ENCODE results near the gene YPEL1.
"Not testable (repeated sequence)": the region's sequence is repeated elsewhere in the genome, so short reads cannot be mapped to it uniquely, and the experiment has no call there.

The YPEL1 gene

GRCh38 chr22:21753374-21754111 is 17.9 kb upstream of the YPEL1 start:
- no peak for DNase-seq

GRCh38 chr22:21752276-21752675 is 16.7 kb upstream of the YPEL1 start:
- DNase-seq, result no peak

- no peak for DNase-seq
Observed at GRCh38 chr22:21745948-21746347, 10.4 kb upstream of the YPEL1 start.

GRCh38 chr22:21744917-21745316 is 9.3 kb upstream of the YPEL1 start:
- not testable (repeated sequence) for DNase-seq

GRCh38 chr22:21741790-21742189 is 6.2 kb upstream of the YPEL1 start:
- DNase-seq, result no peak

- DNase-seq, result no peak
Observed at GRCh38 chr22:21741059-21741458, 5.5 kb upstream of the YPEL1 start.

GRCh38 chr22:21739828-21740377 is 4.3 kb upstream of the YPEL1 start:
- DNase-seq, result no peak

GRCh38 chr22:21738966-21739365 is 3.4 kb upstream of the YPEL1 start:
- DNase-seq, result no peak

GRCh38 chr22:21738081-21738480 is 2.5 kb upstream of the YPEL1 start:
- no peak for DNase-seq

- DNase-seq, result no peak
Observed at GRCh38 chr22:21736948-21737347, 1.4 kb upstream of the YPEL1 start.

GRCh38 chr22:21736084-21736642 is 569 bp upstream of the YPEL1 start:
- DNase-seq, result no peak

GRCh38 chr22:21734540-21735199 is 924 bp downstream of the YPEL1 start:
- DNase-seq, result no peak

GRCh38 chr22:21731503-21731902 is 4.1 kb downstream of the YPEL1 start:
- DNase-seq, result no peak

- no peak for DNase-seq
Observed at GRCh38 chr22:21730535-21731308, 4.9 kb downstream of the YPEL1 start.

GRCh38 chr22:21729184-21729583 is 6.4 kb downstream of the YPEL1 start:
- not testable (repeated sequence) for DNase-seq

GRCh38 chr22:21728270-21728669 is 7.3 kb downstream of the YPEL1 start:
- DNase-seq, result no peak

GRCh38 chr22:21727768-21728167 is 7.8 kb downstream of the YPEL1 start:
- DNase-seq, result no peak

GRCh38 chr22:21727159-21727558 is 8.4 kb downstream of the YPEL1 start:
- DNase-seq, result no peak

- DNase-seq, result no peak
Observed at GRCh38 chr22:21726650-21727049, 8.9 kb downstream of the YPEL1 start.

- DNase-seq, result no peak
Observed at GRCh38 chr22:21725956-21726649, 9.5 kb downstream of the YPEL1 start.

- not testable (repeated sequence) for DNase-seq
Observed at GRCh38 chr22:21724496-21724895, 11.1 kb downstream of the YPEL1 start.

GRCh38 chr22:21721195-21721852 is 14.3 kb downstream of the YPEL1 start:
- DNase-seq, result not testable (repeated sequence)
